Fibroblast of mammary gland (primary cell): ENCODE measurements around the gene SCYL1.

Source experiments
- DNase-seq: peaks from one replicate; pipeline ENCODE4 v3.0.0-alpha.2; 2010; ENCODE audit warnings: low read depth
- H3K4me3 ChIP-seq: 2 replicates; pipeline ENCODE4 v1.5.1; 2011; ENCODE audit warnings: low read depth, mild to moderate bottlenecking, low read length, moderate library complexity; ENCODE audit not compliant: control insufficient read depth
- CTCF ChIP-seq: conservative IDR thresholded peaks from 2 replicates; pipeline ENCODE4 v1.5.1; 2011; ENCODE audit warnings: low read depth, low read length, inconsistent platforms; ENCODE audit not compliant: control insufficient read depth, insufficient read depth

Gene SCYL1

GRCh38 chr11:65539744-65540289 lies 14.9 kb downstream of the SCYL1 start:
- peak overlapping the region; percentile 54 for H3K4me3 ChIP-seq
- no peak for TF ChIP-seq CTCF
- DNase-seq: no peak

GRCh38 chr11:65540290-65541092 lies 15.6 kb downstream of the SCYL1 start:
- H3K4me3 ChIP-seq: peak overlapping the region; percentile 54
- DNase-seq: peak; percentile 81
- TF ChIP-seq CTCF: peak; percentile 66

- peak overlapping the region; percentile 38 for H3K4me3 ChIP-seq
- no peak for TF ChIP-seq CTCF
- DNase-seq: no peak
These were observed 16.5 kb downstream of the SCYL1 start for GRCh38 chr11:65541093-65541982.

GRCh38 chr11:65542738-65543390 lies 18.0 kb downstream of the SCYL1 start:
- DNase-seq: no peak
- H3K4me3 ChIP-seq: no peak overlapping the region
- TF ChIP-seq CTCF: no peak

GRCh38 chr11:65545853-65546216 lies 21.0 kb downstream of the SCYL1 start:
- no peak for DNase-seq
- TF ChIP-seq CTCF: no peak
- H3K4me3 ChIP-seq: no peak overlapping the region

- no peak for DNase-seq
- no peak overlapping the region for H3K4me3 ChIP-seq
These were observed 21.5 kb downstream of the SCYL1 start for GRCh38 chr11:65546217-65546958.

More at GRCh38 chr11:65546217-65546958, 21.5 kb downstream of the SCYL1 start:
- no peak for TF ChIP-seq CTCF
